NB4 (cell line): Measurements from ENCODE around the gene TTLL5.

Experiments used
- DNase-seq: peaks from one replicate; pipeline ENCODE4 v3.0.0; 2010; ENCODE audit warnings: low read depth
- H3K4me3 ChIP-seq: one replicate; pipeline ENCODE4 v1.5.1; 2011; ENCODE audit warnings: mild to moderate bottlenecking, low read depth, low read length, moderate library complexity
- CTCF ChIP-seq: IDR thresholded peaks from one replicate; pipeline ENCODE4 v1.5.1; 2012; ENCODE audit warnings: low read depth, low read length
- MAX ChIP-seq: IDR thresholded peaks from 2 replicates; pipeline ENCODE4 v1.6.1; 2011; ENCODE audit warnings: low read depth, low read length
- MYC ChIP-seq: IDR thresholded peaks from 2 replicates; pipeline ENCODE4 v1.6.1; 2011; ENCODE audit warnings: low read depth, low read length
- POLR2A ChIP-seq: IDR thresholded peaks from 2 replicates; pipeline ENCODE4 v1.6.1; 2011; ENCODE audit warnings: mild to moderate bottlenecking; ENCODE audit not compliant: insufficient read length; ENCODE audit errors: extremely low read depth

Gene TTLL5

GRCh38 chr14:75939200-75939599, 278.2 kb downstream of the TTLL5 start:
- TF ChIP-seq POLR2A (no peak), MAX (no peak)
- no peak for DNase-seq
- H3K4me3 ChIP-seq = no peak overlapping the region

- no peak overlapping the region for H3K4me3 ChIP-seq
- TF ChIP-seq MYC (no peak), MAX (no peak)
- DNase-seq = no peak
Observed at GRCh38 chr14:75941030-75941429, 280.0 kb downstream of the TTLL5 start.

- H3K4me3 ChIP-seq = no peak overlapping the region
- DNase-seq = no peak
- no peak for TF ChIP-seq MAX
- TF ChIP-seq CTCF = no peak
- TF ChIP-seq POLR2A = no peak
- no peak for TF ChIP-seq MYC
Observed at GRCh38 chr14:75944607-75945241, 283.7 kb downstream of the TTLL5 start.

GRCh38 chr14:75946785-75947184, 285.7 kb downstream of the TTLL5 start:
- TF ChIP-seq MAX (no peak), MYC (no peak), POLR2A (no peak), CTCF (no peak)

GRCh38 chr14:75952489-75952888, 291.4 kb downstream of the TTLL5 start:
- TF ChIP-seq MAX = no peak
- no peak overlapping the region for H3K4me3 ChIP-seq
- no peak for DNase-seq

More at GRCh38 chr14:75946785-75947184, 285.7 kb downstream of the TTLL5 start:
- no peak for DNase-seq
- no peak overlapping the region for H3K4me3 ChIP-seq

- DNase-seq = no peak
- H3K4me3 ChIP-seq = no peak overlapping the region
- TF ChIP-seq MYC (no peak), POLR2A (no peak), MAX (no peak), CTCF (no peak)
Observed at GRCh38 chr14:75959031-75959430, 298.0 kb downstream of the TTLL5 start.

- H3K4me3 ChIP-seq = no peak overlapping the region
- TF ChIP-seq MAX = no peak
- no peak for TF ChIP-seq POLR2A
- no peak for TF ChIP-seq CTCF
- TF ChIP-seq MYC = no peak
- no peak for DNase-seq
Observed at GRCh38 chr14:75960231-75960630, 299.2 kb downstream of the TTLL5 start.
